ENCODE results near the gene DICER1.

DNA sequence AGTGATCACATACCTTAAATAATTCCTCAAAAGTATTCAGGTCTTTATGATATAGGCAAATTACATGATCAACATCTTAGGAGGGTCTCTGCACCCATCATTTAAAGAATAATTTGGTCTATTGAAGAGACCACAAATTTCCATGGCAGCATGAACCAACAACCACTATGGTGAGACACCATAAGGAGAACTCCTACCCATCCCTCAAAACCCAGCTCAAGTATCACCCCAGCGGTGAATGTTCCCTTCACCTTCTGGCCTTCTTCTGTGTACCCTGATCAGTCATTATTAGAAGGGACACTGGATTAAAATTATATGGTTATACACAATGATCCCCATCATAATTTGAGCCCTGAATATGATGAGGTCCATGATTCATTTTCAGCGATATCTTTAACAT, 81.5 kb downstream of the DICER1 start:
- TF ChIP-seq, protein P1, sequence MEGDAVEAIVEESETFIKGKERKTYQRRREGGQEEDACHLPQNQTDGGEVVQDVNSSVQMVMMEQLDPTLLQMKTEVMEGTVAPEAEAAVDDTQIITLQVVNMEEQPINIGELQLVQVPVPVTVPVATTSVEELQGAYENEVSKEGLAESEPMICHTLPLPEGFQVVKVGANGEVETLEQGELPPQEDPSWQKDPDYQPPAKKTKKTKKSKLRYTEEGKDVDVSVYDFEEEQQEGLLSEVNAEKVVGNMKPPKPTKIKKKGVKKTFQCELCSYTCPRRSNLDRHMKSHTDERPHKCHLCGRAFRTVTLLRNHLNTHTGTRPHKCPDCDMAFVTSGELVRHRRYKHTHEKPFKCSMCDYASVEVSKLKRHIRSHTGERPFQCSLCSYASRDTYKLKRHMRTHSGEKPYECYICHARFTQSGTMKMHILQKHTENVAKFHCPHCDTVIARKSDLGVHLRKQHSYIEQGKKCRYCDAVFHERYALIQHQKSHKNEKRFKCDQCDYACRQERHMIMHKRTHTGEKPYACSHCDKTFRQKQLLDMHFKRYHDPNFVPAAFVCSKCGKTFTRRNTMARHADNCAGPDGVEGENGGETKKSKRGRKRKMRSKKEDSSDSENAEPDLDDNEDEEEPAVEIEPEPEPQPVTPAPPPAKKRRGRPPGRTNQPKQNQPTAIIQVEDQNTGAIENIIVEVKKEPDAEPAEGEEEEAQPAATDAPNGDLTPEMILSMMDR (conservative IDR thresholded peaks at IDR 0.05; ENCODE audit: low read length): no peak
- TF ChIP-seq EZH2phosphoT487 (IDR thresholded peaks at IDR 0.05; ENCODE audit: borderline replicate concordance): no peak

All from Loucy (cell line).